ENCODE data around the gene CEACAM19.

CEACAM19 gene

DNA sequence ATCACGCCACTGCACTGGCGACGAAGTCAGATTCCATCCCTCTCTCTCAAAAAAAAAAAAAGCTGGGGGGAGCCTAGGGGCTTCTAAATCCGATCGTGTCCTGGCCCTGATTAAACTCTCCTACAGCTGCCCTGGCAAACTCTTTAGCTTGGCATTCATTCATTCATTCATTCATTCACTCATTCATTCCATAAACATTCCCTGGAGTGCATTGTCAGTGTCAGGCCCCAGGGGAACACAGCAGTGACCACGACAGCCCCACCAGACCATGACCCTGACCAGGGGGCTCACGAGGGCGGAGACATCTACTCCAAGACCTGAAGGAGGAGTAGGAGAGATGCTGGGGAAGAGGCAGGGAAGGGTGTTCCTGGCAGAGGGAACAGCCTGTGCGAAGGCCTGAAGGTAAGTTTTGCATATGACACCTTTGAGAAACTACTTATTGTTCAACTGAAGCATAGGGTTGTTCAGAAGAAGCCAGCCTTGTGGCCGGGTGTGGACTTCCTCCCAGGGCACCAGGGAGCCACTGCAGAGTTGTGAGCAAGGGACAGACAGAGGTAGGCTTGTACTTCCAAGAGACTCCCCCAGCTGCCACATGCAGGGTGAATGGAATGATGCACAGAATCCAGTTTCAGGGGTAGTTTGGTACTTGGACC is 52.1 kb downstream of the CEACAM19 start:
- DNase-seq (ENCODE audit: low read depth) = no peak

GRCh38 chr19:44723952-44724319 is 52.7 kb downstream of the CEACAM19 start:
- DNase-seq (ENCODE audit: low read depth) = peak; percentile 59

GRCh38 chr19:44725251-44725650 is 54.0 kb downstream of the CEACAM19 start:
- no peak for DNase-seq (ENCODE audit: low read depth)

- DNase-seq (ENCODE audit: low read depth) = no peak
Observed at GRCh38 chr19:44725684-44726083, 54.4 kb downstream of the CEACAM19 start.

DNA sequence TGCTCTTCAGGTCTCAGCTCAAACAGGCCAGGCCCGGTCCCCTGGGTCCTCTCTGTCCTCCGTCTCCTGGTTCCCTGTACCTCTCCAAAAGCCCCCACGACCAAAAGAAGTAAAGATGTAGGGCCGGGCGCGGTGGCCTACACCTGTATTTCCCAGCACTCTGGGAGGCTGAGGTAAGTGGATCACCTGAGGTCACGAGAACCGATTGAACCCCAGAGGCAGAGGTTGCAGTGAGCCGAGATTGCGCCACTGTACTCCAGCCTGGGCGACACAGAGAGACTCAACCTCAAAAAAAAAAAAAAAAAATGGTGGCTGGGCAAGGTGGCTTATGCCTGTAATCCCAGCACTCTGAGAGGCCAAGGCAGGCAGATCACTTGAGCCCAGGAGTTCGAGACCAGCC is 55.2 kb downstream of the CEACAM19 start:
- no peak for DNase-seq (ENCODE audit: low read depth)

GRCh38 chr19:44728178-44728577 is 56.9 kb downstream of the CEACAM19 start:
- no peak for DNase-seq (ENCODE audit: low read depth)

DNA sequence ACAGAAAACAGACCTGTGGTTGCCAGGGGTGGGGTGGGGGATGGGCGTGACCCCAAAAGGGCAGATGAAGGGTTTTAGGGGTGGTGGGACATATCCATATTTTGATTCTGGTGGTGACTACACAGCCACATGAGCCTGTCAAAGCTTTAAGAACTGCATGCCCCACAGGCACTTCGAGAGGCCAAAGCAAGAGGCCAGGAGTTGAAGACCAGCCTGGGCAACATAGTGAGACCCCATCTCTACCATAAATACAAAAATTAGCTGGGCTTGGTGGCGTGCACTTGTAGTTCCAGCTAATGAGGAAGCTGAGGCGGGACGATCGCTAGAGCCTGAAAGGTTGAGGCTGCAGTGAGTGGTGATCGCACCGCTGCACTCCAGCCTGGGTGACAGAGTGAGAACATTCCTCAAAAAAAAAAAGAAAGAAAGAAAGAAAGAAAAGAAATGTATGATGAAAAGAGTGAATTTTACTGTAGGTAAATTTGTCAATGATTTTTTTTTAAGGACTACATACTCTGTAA is 58.3 kb downstream of the CEACAM19 start:
- no peak for DNase-seq (ENCODE audit: low read depth)

GRCh38 chr19:44731081-44731480 is 59.8 kb downstream of the CEACAM19 start:
- DNase-seq (ENCODE audit: low read depth) = no peak

- no peak for DNase-seq (ENCODE audit: low read depth)
Observed at GRCh38 chr19:44731622-44732021, 60.3 kb downstream of the CEACAM19 start.

- no peak for DNase-seq (ENCODE audit: low read depth)
Observed at GRCh38 chr19:44732235-44733014, 61.1 kb downstream of the CEACAM19 start.
